ENCODE data around the gene ULK4.

DNA sequence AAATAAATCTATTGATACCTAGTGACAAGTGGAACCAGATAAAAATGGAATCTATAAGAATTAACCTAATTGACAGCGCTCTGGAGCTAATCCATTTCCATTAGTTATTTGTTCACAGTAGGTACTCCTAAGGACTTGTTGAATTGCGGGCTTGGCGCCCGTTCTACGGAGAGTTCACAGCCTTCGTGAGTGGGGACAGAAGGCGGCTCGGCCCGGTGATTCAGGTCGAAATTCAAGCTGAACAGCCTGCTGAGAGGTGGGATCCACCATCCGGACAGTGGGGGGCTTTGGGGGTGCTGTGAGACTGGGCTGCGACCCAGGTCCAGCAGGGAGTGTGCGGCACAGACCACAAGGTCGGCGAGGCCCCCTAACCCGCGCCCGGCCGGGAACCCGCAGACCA lies 763.4 kb downstream of the ULK4 start:
- TF ChIP-seq, protein P1, sequence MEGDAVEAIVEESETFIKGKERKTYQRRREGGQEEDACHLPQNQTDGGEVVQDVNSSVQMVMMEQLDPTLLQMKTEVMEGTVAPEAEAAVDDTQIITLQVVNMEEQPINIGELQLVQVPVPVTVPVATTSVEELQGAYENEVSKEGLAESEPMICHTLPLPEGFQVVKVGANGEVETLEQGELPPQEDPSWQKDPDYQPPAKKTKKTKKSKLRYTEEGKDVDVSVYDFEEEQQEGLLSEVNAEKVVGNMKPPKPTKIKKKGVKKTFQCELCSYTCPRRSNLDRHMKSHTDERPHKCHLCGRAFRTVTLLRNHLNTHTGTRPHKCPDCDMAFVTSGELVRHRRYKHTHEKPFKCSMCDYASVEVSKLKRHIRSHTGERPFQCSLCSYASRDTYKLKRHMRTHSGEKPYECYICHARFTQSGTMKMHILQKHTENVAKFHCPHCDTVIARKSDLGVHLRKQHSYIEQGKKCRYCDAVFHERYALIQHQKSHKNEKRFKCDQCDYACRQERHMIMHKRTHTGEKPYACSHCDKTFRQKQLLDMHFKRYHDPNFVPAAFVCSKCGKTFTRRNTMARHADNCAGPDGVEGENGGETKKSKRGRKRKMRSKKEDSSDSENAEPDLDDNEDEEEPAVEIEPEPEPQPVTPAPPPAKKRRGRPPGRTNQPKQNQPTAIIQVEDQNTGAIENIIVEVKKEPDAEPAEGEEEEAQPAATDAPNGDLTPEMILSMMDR (conservative IDR thresholded peaks at IDR 0.05; ENCODE audit: low read length): no peak
- TF ChIP-seq EZH2phosphoT487 (IDR thresholded peaks at IDR 0.05; ENCODE audit: borderline replicate concordance): no peak
